NCI-H1436 treated with DMSO at 0.1 percent for 48 hours (cell line): Measurements from ENCODE around the gene NCAPD2.

Source experiments
- DNase-seq: peaks from one replicate; lab custom pipeline; 2025; lab: John Stamatoyannopoulos, UW

Gene NCAPD2, protein sequence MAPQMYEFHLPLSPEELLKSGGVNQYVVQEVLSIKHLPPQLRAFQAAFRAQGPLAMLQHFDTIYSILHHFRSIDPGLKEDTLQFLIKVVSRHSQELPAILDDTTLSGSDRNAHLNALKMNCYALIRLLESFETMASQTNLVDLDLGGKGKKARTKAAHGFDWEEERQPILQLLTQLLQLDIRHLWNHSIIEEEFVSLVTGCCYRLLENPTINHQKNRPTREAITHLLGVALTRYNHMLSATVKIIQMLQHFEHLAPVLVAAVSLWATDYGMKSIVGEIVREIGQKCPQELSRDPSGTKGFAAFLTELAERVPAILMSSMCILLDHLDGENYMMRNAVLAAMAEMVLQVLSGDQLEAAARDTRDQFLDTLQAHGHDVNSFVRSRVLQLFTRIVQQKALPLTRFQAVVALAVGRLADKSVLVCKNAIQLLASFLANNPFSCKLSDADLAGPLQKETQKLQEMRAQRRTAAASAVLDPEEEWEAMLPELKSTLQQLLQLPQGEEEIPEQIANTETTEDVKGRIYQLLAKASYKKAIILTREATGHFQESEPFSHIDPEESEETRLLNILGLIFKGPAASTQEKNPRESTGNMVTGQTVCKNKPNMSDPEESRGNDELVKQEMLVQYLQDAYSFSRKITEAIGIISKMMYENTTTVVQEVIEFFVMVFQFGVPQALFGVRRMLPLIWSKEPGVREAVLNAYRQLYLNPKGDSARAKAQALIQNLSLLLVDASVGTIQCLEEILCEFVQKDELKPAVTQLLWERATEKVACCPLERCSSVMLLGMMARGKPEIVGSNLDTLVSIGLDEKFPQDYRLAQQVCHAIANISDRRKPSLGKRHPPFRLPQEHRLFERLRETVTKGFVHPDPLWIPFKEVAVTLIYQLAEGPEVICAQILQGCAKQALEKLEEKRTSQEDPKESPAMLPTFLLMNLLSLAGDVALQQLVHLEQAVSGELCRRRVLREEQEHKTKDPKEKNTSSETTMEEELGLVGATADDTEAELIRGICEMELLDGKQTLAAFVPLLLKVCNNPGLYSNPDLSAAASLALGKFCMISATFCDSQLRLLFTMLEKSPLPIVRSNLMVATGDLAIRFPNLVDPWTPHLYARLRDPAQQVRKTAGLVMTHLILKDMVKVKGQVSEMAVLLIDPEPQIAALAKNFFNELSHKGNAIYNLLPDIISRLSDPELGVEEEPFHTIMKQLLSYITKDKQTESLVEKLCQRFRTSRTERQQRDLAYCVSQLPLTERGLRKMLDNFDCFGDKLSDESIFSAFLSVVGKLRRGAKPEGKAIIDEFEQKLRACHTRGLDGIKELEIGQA (N-terminal part only)

GRCh38 chr12:6493497-6494257, at the start of gene NCAPD2:
Gene NCAPD2 (plus strand): TSS chr12:6494102. CDS start chr12:6495099, 997 bp downstream.
- peak; percentile 68 for DNase-seq

- DNase-seq: no peak
Observed at GRCh38 chr12:6444704-6445688, 48.9 kb upstream of the NCAPD2 start, which contains the start of gene CD27. Gene CD27 (plus strand): TSS chr12:6444955. CDS start chr12:6445096, 141 bp downstream.

DNA sequence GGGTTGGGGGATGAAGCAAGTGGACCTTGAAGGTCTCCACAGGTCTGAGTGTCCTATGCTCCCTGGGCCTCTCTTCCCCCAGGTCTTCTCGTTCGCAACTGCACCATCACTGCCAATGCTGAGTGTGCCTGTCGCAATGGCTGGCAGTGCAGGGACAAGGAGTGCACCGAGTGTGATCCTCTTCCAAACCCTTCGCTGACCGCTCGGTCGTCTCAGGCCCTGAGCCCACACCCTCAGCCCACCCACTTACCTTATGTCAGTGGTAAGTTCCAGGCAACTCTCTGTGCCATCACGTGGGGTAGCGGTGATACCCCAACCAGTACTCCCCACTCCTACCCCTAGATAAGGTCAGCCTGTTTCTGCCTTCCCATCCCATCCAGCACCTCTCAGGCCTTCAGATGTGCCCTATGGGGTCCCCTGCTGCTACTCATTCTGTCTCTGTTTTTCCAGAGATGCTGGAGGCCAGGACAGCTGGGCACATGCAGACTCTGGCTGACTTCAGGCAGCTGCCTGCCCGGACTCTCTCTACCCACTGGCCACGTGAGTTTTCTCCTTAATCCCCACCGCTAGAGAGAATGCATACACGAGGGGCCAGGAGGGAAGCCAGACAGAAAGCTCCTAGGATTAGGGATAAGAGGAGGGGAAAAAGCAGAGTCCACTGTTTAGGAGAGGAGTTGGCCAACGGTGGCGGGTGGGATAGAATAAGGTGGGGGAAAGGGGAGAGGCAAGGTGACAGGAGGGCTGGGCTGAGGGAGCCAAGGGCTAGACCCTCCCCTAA, 43.6 kb upstream of the NCAPD2 start:
- DNase-seq: no peak

- no peak for DNase-seq
Observed at GRCh38 chr12:6450869-6451347, 43.0 kb upstream of the NCAPD2 start.

DNA sequence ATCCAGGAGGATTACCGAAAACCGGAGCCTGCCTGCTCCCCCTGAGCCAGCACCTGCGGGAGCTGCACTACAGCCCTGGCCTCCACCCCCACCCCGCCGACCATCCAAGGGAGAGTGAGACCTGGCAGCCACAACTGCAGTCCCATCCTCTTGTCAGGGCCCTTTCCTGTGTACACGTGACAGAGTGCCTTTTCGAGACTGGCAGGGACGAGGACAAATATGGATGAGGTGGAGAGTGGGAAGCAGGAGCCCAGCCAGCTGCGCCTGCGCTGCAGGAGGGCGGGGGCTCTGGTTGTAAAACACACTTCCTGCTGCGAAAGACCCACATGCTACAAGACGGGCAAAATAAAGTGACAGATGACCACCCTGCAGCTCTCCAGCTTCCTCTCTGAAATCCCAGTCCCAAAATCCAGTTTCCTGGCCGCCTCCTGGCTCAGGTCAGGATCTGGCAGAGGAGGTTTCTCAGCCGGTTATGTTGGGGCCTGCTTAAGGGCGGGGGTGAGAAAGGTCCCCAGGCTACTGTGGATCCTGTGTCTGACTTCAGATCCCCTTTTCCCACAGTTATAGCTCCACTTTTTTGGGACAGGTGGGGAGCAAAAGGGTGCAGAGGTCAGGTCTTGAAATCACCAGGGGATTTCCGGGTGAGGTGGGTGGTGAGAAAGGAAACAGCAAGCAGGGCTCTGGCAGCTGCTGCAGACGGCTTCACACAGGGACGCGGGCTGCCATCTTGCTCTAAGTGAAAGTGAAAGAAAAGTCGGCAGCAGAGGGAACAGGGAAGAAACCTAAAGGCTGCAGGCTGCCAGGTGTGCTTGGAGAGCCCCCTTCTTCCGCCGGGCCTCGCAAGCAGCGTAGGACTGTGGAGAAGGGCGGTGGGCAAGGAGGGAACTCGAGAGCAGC, 42.3 kb upstream of the NCAPD2 start, which contains the start of gene TAPBPL:
Gene TAPBPL (plus strand): TSS at position 695 of the 897 bp plus-strand sequence. CDS start 207 bp downstream, outside the sequence.
- DNase-seq: no peak

DNA sequence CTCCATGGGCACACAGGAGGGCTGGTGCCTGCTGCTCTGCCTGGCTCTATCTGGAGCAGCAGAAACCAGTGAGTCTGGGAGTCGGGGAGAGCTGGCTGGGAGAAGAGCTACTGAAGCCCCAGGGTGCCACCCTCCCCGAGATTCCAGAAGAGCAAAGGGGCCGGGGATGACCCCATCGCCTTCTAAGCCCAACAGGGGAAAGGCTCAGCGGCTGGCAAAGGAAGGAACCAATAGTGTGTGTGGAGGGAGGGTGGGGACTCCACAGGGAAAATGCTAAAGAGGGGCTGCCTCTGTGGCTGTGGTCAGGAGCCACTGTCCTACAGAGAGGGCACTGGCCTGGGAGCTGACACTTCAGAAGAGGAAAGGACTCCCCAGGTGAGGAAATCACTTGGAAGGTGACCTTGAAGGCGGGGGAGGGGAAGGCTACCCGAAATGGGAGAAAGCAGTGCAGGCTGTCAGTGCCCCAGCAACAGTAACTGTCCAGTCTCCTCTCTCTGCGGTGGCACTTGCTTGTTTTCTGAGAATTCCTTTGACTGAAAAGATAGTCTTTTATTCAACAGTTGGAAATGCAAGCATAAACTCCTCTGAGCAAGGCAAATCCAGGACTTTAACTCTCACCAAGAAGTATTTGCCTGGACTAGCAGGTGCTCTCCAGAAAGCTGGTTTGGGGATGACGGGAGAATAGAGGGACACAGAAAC, 41.5 kb upstream of the NCAPD2 start:
- DNase-seq: no peak

- DNase-seq: no peak
Observed at GRCh38 chr12:6452944-6453630, 40.8 kb upstream of the NCAPD2 start.

GRCh38 chr12:6457220-6457945, 36.5 kb upstream of the NCAPD2 start:
- DNase-seq: no peak

DNA sequence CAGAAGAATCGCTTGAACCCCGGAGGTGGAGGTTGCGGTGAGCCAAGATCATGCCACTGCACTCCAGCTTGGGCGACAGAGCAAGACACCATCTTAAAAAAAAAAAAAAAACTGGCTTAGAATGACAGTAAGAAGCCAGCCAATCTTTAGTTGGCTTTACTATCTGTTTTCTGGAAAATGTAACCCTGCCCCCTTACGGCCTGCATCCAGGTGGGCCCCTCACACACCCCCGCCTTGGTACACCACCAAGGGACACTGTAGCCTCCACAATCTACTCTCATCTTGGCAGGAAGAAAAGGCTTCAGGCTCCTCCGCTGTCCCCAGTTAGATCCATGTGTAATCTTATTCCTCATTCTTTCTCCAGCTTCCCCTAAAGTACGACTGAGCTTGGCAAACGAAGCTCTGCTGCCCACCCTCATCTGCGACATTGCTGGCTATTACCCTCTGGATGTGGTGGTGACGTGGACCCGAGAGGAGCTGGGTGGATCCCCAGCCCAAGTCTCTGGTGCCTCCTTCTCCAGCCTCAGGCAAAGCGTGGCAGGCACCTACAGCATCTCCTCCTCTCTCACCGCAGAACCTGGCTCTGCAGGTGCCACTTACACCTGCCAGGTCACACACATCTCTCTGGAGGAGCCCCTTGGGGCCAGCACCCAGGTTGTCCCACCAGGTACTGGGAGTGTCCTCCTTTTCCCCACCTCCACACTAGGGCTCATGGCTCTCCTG, 35.5 kb upstream of the NCAPD2 start:
- peak; percentile 38 for DNase-seq

DNA sequence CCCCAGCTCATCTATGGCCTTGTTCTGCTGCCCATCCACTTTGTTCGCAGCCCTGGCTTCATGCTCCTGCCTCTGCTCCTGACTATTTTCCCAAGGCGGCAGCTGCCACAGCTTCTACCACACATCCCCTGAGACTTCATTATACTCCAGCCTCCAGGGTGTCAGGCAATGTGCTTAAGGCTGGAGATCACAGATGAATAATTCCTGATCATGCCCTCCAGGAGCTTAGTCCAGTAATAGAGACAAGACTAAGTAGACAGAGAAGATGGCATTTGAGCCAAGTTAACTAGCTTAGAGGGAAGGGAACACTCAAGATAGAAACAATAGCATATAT, 34.9 kb upstream of the NCAPD2 start:
- DNase-seq: no peak

DNA sequence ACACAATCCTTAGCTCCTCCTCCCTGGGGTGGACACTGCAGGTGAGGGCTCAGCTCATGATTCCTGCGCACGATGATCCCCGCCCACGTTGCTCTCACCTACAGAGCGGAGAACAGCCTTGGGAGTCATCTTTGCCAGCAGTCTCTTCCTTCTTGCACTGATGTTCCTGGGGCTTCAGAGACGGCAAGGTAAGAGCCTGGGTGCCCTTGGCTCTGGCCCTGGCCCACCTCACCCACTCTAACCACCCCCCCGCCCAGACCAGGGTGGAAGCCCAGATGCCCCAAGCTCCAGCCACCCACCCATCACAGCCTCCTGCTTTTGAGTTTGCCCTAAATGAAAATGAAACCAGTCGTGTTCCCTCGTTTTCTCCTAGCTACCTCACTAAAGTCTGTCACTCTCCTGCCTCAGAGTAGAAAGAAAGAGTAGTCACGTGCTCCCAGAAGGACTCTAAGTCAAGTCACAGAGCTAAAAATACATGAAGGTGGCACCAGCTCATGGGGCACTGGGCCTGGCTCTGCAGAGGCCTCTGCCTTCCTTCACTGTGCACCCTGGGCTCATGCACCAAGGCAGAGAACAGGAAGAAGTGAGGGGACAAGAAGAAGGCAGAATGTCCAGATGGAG, 33.0 kb upstream of the NCAPD2 start:
- DNase-seq: no peak

DNA sequence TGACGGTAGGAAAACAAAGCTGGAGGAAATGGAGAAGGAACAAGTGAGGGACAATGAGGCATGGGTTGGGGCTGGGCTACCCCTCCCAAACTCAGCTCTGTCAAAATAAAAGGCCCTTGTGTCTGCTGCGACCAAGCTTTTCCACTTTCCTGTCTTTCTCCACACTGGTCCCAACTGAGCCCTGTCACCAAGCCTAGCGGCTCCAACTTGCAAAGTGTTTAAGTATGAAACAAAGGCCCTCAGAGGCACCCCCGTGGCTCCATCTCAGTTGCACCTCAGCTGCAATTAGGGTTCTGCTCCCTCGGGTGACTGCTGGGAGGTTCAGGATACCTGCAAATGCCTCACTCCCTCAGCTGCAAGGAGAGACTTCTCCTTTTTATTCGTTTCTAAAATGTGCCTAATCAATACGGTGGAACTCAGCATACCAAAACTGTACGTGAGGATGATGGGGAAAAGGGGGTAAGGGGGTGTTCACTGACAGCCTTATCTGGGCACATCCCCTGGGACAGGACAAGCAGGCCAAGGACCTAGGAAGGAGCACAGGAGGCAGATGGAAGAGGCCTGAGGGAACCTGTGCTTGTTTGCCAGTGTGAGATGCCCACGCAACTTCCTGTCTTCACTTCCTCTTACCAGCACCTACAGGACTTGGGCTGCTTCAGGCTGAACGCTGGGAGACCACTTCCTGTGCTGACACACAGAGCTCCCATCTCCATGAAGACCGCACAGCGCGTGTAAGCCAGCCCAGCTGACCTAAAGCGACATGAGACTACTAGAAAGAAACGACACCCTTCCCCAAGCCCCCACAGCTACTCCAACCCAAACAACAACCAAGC, 32.3 kb upstream of the NCAPD2 start:
- DNase-seq: no peak

GRCh38 chr12:6462234-6462995, 31.5 kb upstream of the NCAPD2 start:
- DNase-seq: no peak
